Hematopoietic multipotent progenitor cell treated with erythropoietin and hydrocortisone succinate and interleukin-3 and kit ligand, for 17 days (in vitro differentiated cells): ENCODE measurements around the gene VIPR2.
"Not testable (repeated sequence)": the region's sequence is repeated elsewhere in the genome, so short reads cannot be mapped to it uniquely, and the experiment has no call there.

Source experiments
- DNase-seq: peaks from one replicate; pipeline ENCODE4 v3.0.0-alpha.2; 2015; ENCODE audit warnings: low spot score

Gene VIPR2

GRCh38 chr7:159139639-159140038 lies 5.0 kb downstream of the VIPR2 start:
- no peak for DNase-seq

DNA sequence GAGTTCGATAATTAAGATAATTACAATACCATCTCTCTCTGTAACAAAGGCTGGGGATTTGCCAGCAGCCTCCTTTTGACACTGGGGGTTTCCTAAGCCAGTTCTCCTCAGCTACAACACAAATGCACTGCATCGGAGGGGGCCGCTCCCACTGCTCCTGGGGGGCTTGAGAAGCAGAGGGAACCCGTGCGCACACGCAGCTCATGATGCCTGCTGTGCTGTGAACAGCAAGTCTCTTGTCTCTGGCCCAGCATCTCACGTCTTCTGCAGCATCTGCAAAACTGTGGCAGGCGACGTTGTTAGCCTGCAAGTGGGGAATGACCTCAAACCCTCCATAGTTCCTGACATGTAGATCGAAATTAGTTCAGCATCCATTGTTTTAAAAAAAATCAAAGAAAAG lies 5.5 kb downstream of the VIPR2 start:
- no peak for DNase-seq

GRCh38 chr7:159138508-159138907 lies 6.2 kb downstream of the VIPR2 start:
- DNase-seq, result no peak

- no peak for DNase-seq
Observed at GRCh38 chr7:159137906-159138305, 6.8 kb downstream of the VIPR2 start.

- no peak for DNase-seq
Observed at GRCh38 chr7:159136846-159137245, 7.8 kb downstream of the VIPR2 start.

DNA sequence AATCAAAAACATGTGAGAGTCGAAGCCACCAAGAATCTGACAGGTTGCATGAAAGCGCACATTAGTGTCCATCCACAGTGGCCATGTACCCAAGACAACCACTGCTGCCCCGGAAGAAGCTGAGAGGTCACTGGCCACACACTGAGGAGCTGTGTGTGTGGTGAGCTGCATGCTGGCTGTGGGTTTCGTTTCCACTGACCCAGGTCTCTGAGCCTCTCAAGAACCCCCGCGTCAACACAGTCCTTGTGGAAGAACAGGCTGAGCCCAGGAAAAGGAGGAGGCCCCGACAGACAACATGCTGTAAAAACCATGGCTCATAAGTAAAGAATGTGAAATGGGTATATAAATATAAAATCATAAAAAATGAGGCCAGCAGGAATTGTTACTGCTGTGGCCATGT lies 8.2 kb downstream of the VIPR2 start:
- DNase-seq, result no peak

GRCh38 chr7:159136013-159136412 lies 8.7 kb downstream of the VIPR2 start:
- DNase-seq, result no peak

DNA sequence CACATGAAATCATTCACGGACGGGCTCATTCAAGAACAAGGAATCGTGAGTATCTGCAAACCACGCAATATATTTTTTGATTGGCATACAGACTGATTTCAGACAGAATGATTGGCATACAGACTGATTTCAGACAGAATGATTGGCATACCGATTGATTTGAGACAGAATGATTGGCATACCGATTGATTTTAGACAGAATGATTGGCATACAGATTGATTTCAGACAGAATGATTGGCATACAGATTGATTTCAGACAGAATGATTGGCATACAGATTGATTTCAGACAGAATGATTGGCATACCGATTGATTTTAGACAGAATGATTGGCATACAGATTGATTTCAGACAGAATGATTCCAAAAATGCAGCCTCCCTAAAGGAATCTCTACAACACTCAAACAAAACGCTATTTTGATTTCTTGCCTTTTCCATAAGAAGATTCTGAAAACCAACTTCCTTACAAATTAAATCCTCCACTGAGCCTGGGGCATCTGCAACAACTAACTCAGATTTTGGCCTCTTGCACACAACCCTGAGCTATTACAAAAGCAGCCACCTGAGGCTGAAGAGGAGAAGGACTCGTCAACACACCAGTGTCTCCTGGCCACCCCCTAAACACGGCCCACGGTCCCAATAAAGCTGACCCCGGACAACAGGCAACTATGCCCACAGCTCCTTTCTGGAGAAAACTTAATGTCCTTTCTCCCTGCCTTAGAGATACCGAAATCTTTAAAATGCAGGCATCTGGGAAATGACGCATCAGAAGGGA lies 11.8 kb downstream of the VIPR2 start:
- not testable (repeated sequence) for DNase-seq

DNA sequence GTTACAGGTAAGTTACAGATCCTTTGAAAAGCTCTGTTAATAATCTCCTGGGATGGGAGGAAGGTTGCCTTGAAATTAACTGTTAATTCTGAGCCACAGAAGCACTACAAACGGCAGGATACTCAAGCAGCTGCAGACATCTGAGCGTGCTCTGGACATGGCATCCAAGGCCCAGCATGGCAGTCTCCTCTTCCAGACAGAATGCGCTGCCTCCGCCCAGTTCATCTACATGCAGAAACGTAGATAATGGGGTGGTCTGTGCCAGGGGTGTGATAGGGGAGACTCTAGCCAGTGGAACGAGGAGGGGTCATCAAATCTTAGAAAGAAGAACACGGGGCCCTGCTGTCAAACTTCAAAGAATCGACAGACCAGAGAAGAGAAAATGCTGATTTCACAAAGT lies 13.8 kb downstream of the VIPR2 start:
- no peak for DNase-seq

GRCh38 chr7:159130199-159130775 lies 14.4 kb downstream of the VIPR2 start:
- no peak for DNase-seq

DNA sequence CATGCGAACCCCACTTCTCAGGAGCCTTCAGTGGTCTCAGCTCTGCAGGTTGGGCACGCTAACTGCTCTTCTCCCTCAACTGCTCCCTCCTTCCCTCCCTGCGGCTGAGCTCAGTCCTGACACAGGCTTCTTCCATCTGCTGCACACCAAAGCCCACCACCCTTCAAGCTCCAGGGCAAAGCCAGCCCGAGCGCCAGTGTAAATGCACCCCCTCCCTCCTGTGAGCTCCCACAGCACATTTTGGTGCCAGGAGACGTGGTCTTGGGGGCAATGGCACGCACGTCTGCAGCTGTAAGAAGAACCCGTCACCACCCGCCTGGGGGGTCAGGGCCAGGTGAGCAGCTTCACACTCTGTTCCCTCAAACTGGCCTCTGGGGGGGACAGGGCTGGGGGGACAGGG lies 15.9 kb downstream of the VIPR2 start:
- no peak for DNase-seq

- no peak for DNase-seq
Observed at GRCh38 chr7:159127691-159128642, 16.7 kb downstream of the VIPR2 start.

- no peak for DNase-seq
Observed at GRCh38 chr7:159126311-159127260, 18.1 kb downstream of the VIPR2 start.

DNA sequence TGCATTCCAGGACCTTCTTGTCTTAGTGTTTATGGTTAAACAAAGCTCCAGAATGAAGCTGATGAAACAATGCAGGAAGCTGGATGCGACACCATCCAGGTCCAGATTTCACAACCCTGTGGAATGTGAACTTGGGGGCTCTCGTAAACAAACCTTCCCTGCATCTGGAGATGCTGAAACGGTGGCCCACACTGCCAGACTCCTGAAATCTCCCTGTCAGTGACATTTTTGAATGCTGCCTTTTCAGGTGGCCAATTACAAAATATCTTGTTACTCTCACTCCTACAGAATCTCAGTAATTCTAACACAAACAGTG lies 18.8 kb downstream of the VIPR2 start:
- no peak for DNase-seq

GRCh38 chr7:159125104-159125954 lies 19.3 kb downstream of the VIPR2 start:
- DNase-seq, result no peak

DNA sequence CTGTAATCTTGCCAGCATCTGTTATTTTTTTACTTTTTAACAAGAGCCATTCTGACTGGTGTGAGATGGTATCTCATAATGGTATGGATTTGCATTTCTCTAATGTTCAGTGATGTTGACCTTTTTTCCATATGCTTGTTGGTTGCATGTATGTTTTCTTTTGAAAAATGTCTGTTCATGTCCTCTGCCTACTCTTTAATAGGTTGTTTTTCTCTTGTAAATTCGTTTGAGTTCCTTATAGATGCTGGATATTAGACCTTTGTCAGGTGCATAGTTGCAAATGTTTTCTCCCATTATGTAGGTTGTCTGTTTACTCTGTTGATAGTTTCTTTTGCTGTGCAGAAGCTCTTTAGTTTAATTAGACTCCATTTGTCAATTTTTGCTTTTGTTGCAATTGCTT lies 20.9 kb downstream of the VIPR2 start:
- DNase-seq, result not testable (repeated sequence)

DNA sequence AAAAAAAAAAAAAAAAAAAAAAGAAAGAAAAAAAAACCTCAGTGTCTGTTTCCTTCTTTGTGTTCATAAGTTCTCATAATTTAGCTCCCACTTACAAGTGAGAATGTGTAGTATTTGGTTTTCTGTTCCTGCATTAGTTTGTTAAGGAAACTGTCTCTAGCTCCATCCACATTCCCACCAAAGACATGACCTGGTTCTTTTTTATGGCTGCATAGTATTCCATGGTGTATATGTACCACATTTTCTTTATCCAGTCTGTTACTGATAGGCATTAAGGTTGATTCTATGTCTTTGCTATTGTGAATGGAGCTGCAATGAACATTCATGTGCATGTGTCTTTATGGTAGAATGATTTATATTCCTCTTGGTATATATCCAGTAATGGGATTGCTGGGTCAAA lies 21.4 kb downstream of the VIPR2 start:
- DNase-seq, result not testable (repeated sequence)

DNA sequence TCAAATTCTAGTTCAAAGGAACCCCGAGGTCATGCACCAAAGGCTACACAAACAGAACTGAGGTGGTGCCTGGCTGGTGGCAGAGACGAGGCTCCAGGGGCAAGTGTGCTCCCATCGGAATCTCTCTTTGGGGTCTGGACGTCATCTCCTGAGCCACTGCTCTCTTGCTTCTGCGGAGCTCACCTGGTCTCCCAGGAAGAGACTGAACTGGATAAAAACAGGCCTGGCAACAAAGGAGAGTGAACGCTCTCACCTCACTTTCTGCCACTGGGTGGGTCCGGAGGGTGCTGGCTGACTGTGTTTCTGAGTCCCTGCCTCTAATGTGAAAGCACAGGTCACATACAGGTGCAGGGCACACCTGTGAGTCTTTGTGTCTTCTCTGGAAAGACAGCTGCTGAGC lies 22.4 kb downstream of the VIPR2 start:
- DNase-seq, result no peak

- no peak for DNase-seq
Observed at GRCh38 chr7:159121476-159121875, 23.2 kb downstream of the VIPR2 start.

DNA sequence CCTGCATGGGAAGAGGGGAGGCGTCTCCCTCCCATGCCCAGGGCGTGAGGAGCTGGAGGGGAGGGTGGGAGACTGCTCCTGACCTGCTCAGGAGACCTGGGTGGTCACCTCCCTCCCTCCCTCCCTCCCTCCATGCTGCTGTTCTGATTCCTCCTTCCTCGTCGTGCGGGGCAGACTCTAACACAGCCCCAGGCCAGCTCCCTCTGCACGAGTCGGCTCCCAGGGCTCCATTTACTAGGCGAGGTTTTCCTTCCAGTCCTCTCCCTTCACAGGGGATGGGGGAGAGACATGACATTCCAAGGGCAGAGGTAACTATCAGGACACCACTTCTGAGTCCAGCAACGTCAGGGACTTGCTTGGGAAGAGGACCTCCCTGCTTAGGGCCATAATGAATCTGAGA lies 23.6 kb downstream of the VIPR2 start:
- no peak for DNase-seq

GRCh38 chr7:159120540-159120919 lies 24.1 kb downstream of the VIPR2 start:
- DNase-seq, result no peak
